Measurements from ENCODE around the gene IGFLR1.

Gene IGFLR1

DNA sequence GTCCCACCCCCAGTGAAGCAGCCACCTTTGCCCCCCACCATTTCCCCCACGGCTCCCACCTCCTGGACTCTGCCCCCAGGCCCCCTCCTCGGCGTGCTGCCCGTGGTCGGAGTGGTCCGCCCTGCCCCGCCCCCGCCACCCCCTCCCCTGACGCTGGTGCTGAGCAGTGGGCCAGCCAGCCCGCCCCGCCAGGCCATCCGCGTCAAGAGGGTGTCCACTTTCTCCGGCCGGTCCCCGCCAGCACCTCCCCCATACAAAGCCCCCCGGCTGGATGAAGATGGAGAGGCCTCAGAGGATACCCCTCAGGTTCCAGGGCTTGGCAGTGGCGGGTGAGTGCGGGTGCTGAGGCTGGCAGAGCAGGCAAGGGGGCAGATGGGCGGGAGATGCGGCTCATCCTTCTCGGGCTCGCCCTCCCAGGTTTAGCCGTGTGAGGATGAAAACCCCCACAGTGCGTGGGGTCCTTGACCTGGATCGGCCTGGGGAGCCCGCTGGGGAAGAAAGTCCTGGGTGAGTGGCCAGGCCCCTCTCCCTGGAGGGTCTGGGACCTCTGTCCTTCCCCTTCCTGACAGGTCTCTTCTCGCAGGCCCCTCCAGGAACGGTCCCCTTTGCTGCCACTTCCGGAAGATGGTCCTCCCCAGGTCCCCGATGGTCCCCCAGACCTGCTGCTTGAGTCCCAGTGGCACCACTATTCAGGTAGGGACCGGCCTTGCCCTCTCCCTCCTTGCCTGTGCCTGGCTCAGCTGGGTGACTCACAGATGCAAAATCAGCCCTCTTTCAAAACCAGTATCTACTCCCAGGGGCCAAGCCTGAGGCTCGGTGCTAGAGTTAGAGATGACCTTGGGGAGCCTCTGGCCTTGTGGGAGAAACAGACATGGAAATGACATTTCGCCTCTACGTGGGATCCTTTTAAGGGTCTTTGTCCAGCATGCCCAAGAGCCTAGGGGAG is 8.8 kb downstream of the IGFLR1 start:
- Histone ChIP-seq H3K27me3 (ENCODE audit: insufficient read depth, low read length) (no peaks in the 10 kb centered on the region), H3K9me3 (ENCODE audit: low read length) (no peaks in the 10 kb centered on the region), H4K20me1 (ENCODE audit: insufficient read depth, low read length) (no peaks in the 10 kb centered on the region), H3K9ac (ENCODE audit: low read length) (no peak overlapping the region), H3K4me1 (ENCODE audit: insufficient read depth, low read length, severe bottlenecking) (no peaks in the 10 kb centered on the region), H3K4me2 (ENCODE audit: low read length) (no peak overlapping the region), H3K4me3 (ENCODE audit: low read depth, low read length, poor library complexity, severe bottlenecking) (no peak overlapping the region), H3K27ac (ENCODE audit: low read depth, low read length, poor library complexity, severe bottlenecking) (no peak overlapping the region), H3K36me3 (ENCODE audit: insufficient read depth, low read length) (peaks cover 91% of the 10 kb centered on the region), H3F3A (ENCODE audit: insufficient read depth, low read length) (no peaks in the 10 kb centered on the region), H3K9me2 (ENCODE audit: low read depth, low read length) (no peaks in the 10 kb centered on the region), H2AFZ (ENCODE audit: low read length) (no peak overlapping the region), H3K79me2 (ENCODE audit: insufficient read depth, low read length) (no peaks in the 10 kb centered on the region)
- TF ChIP-seq EZH2 (IDR thresholded peaks at IDR 0.05; ENCODE audit: borderline replicate concordance, low read length), result no peak
- TF ChIP-seq, protein P1, sequence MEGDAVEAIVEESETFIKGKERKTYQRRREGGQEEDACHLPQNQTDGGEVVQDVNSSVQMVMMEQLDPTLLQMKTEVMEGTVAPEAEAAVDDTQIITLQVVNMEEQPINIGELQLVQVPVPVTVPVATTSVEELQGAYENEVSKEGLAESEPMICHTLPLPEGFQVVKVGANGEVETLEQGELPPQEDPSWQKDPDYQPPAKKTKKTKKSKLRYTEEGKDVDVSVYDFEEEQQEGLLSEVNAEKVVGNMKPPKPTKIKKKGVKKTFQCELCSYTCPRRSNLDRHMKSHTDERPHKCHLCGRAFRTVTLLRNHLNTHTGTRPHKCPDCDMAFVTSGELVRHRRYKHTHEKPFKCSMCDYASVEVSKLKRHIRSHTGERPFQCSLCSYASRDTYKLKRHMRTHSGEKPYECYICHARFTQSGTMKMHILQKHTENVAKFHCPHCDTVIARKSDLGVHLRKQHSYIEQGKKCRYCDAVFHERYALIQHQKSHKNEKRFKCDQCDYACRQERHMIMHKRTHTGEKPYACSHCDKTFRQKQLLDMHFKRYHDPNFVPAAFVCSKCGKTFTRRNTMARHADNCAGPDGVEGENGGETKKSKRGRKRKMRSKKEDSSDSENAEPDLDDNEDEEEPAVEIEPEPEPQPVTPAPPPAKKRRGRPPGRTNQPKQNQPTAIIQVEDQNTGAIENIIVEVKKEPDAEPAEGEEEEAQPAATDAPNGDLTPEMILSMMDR (IDR thresholded peaks at IDR 0.05; ENCODE audit: low read length), result no peak

- no peaks in the 10 kb centered on the region for H3K4me1 ChIP-seq (ENCODE audit: insufficient read depth, low read length, severe bottlenecking)
- H4K20me1 ChIP-seq (ENCODE audit: insufficient read depth, low read length), result no peaks in the 10 kb centered on the region
- H3K36me3 ChIP-seq (ENCODE audit: insufficient read depth, low read length), result peaks cover 90% of the 10 kb centered on the region
Observed at GRCh38 chr19:35732540-35733179, 9.6 kb downstream of the IGFLR1 start.

DNA sequence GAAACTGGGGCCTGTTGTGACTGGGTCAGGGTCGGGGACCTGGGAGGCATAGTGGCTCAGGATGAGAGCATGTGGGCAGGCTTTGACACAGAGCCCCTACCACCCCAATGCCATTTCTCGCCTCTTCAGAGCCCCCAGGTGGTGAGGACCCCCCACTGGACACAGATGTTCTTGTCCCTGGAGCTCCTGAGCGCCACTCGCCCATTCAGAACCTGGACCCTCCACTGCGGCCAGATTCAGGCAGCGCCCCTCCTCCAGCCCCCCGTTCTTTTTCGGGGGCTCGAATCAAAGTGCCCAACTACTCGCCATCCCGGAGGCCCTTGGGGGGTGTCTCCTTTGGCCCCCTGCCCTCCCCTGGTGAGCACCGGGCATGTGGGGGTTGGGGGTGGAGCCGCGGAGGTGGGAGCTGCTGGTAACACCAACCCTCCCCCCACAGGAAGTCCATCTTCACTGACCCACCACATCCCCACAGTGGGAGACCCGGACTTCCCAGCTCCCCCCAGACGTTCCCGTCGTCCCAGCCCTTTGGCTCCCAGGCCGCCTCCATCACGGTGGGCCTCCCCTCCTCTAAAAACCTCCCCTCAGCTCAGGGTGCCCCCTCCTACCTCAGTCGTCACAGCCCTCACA is 10.4 kb downstream of the IGFLR1 start:
- no peaks in the 10 kb centered on the region for H3K9me2 ChIP-seq (ENCODE audit: low read depth, low read length)
- no peaks in the 10 kb centered on the region for H3K9me3 ChIP-seq (ENCODE audit: low read length)
- H3K79me2 ChIP-seq (ENCODE audit: insufficient read depth, low read length), result no peaks in the 10 kb centered on the region
- TF ChIP-seq EZH2 (IDR thresholded peaks at IDR 0.05; ENCODE audit: borderline replicate concordance, low read length), result no peak
- peaks cover 92% of the 10 kb centered on the region for H3K36me3 ChIP-seq (ENCODE audit: insufficient read depth, low read length)
- no peaks in the 10 kb centered on the region for H4K20me1 ChIP-seq (ENCODE audit: insufficient read depth, low read length)
- H3K9ac ChIP-seq (ENCODE audit: low read length), result no peak overlapping the region
- no peaks in the 10 kb centered on the region for H3K4me1 ChIP-seq (ENCODE audit: insufficient read depth, low read length, severe bottlenecking)
- H2AFZ ChIP-seq (ENCODE audit: low read length), result no peak overlapping the region
- no peaks in the 10 kb centered on the region for H3F3A ChIP-seq (ENCODE audit: insufficient read depth, low read length)
- H3K27me3 ChIP-seq (ENCODE audit: insufficient read depth, low read length), result no peaks in the 10 kb centered on the region
- H3K27ac ChIP-seq (ENCODE audit: low read depth, low read length, poor library complexity, severe bottlenecking), result no peak overlapping the region
- H3K4me2 ChIP-seq (ENCODE audit: low read length), result no peak overlapping the region
- no peak overlapping the region for H3K4me3 ChIP-seq (ENCODE audit: low read depth, low read length, poor library complexity, severe bottlenecking)

More at GRCh38 chr19:35732540-35733179, 9.6 kb downstream of the IGFLR1 start:
- no peak overlapping the region for H3K4me3 ChIP-seq (ENCODE audit: low read depth, low read length, poor library complexity, severe bottlenecking)
- H3K4me2 ChIP-seq (ENCODE audit: low read length), result no peak overlapping the region
- TF ChIP-seq EZH2 (IDR thresholded peaks at IDR 0.05; ENCODE audit: borderline replicate concordance, low read length), result no peak
- TF ChIP-seq, protein P1 (IDR thresholded peaks at IDR 0.05; ENCODE audit: low read length), result no peak
- no peak overlapping the region for H3K9ac ChIP-seq (ENCODE audit: low read length)
- no peaks in the 10 kb centered on the region for H3F3A ChIP-seq (ENCODE audit: insufficient read depth, low read length)
- H2AFZ ChIP-seq (ENCODE audit: low read length), result no peak overlapping the region
- H3K79me2 ChIP-seq (ENCODE audit: insufficient read depth, low read length), result no peaks in the 10 kb centered on the region
- H3K27me3 ChIP-seq (ENCODE audit: insufficient read depth, low read length), result no peaks in the 10 kb centered on the region
- H3K9me2 ChIP-seq (ENCODE audit: low read depth, low read length), result no peaks in the 10 kb centered on the region
- no peak overlapping the region for H3K27ac ChIP-seq (ENCODE audit: low read depth, low read length, poor library complexity, severe bottlenecking)
- no peaks in the 10 kb centered on the region for H3K9me3 ChIP-seq (ENCODE audit: low read length)

All from OCI-LY1 (cell line).